Neuron (in vitro differentiated cells): ENCODE measurements around the gene SLC7A1.

Experiments used
- H2AFZ ChIP-seq: one replicate; pipeline ENCODE4 v1.6.1; 2013; ENCODE audit warnings: low read depth, mild to moderate bottlenecking, inconsistent platforms, low read length, moderate library complexity
- H3K27me3 ChIP-seq: one replicate; pipeline ENCODE4 v1.6.1; 2013; ENCODE audit warnings: low read length; ENCODE audit not compliant: insufficient read depth
- H3K36me3 ChIP-seq: one replicate; pipeline ENCODE4 v1.6.1; 2013; ENCODE audit warnings: low read length; ENCODE audit not compliant: insufficient read depth
- H3K4me1 ChIP-seq: one replicate; pipeline ENCODE4 v1.6.1; 2013; ENCODE audit warnings: low read length; ENCODE audit not compliant: insufficient read depth
- H3K4me3 ChIP-seq: 2 replicates; pipeline ENCODE4 v1.5.1; 2013; ENCODE audit warnings: mild to moderate bottlenecking, low read length, moderate library complexity
- H3K9me3 ChIP-seq: one replicate; pipeline ENCODE4 v1.6.1; 2013; ENCODE audit warnings: low read length

The SLC7A1 gene

DNA sequence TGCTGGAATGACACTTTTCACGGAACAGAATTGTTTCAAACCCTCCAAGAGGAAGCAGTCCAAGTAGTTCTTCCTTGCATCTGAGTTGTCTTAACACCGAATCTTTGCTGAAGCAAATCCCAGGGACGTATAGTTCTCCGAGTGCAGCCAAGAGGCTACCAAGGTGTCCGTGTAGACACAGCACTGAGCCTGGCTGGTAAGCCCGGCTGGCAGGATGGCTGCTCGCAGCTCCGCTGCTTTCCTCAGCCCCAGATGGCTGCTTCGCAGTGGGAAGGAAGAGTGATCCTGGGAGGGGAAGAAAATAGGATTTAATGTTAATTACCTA lies 105.0 kb downstream of the SLC7A1 start:
- H3K9me3 ChIP-seq, result no peaks in the 10 kb centered on the region
- H3K4me1 ChIP-seq, result no peaks in the 10 kb centered on the region
- H3K27me3 ChIP-seq, result no peaks in the 10 kb centered on the region
- H2AFZ ChIP-seq, result no peak overlapping the region
- no peaks in the 10 kb centered on the region for H3K36me3 ChIP-seq
- no peak overlapping the region for H3K4me3 ChIP-seq

- H3K4me1 ChIP-seq, result no peaks in the 10 kb centered on the region
- H3K9me3 ChIP-seq, result no peaks in the 10 kb centered on the region
- H2AFZ ChIP-seq, result no peak overlapping the region
- no peaks in the 10 kb centered on the region for H3K36me3 ChIP-seq
- no peak overlapping the region for H3K4me3 ChIP-seq
- H3K27me3 ChIP-seq, result no peaks in the 10 kb centered on the region
These were observed 105.6 kb downstream of the SLC7A1 start for GRCh38 chr13:29489650-29490560.

DNA sequence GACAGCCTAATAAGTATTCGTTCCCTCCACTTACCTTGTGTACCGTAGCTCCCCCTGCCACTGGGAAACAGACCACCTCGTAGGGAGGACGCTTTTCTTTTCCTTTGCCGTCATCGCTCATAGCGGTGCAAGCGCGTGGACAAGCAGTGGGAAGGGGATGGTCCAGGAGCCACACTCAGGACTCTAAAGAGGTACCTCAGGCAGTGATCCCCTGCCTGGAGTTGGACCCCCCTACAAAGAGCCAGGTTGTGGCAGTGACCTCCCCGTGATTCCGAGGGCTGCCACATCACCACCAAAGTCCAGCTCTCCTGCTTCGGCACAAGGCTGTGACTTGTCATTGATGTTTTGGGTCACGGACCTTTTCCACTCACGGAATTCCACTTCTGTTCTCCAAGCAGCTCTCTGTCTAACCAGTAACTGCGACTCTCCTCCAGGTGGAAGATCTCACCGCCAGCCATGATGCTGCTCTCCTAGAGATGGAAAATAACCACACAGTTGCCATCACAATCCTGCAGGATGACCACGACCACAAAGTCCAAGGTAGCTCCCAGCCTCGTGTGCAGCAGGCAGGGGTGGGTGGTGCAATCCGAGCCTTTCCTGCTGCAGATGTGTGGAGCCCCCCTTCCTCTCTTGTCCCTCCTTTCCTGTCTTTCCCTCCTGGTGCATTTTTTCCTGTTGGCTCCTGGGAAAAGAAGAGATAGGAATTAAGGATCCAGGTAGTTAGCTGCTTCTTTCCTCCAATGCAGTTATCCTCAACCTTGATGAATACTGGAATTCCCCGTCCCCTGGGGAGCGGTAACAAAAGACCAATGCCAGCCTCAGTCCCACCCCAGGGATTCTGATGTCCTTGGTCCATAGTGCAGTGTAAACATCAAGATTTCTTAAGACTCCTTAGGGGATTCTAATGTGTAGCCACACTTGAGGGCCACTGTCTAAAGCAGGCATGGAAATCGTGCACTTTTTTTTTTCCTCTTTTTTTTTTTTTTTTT lies 107.7 kb downstream of the SLC7A1 start:
- peaks cover 4% of the 10 kb centered on the region for H3K4me1 ChIP-seq
- no peak overlapping the region for H2AFZ ChIP-seq
- no peaks in the 10 kb centered on the region for H3K9me3 ChIP-seq
- no peak overlapping the region for H3K4me3 ChIP-seq
- no peaks in the 10 kb centered on the region for H3K27me3 ChIP-seq
- no peaks in the 10 kb centered on the region for H3K36me3 ChIP-seq

DNA sequence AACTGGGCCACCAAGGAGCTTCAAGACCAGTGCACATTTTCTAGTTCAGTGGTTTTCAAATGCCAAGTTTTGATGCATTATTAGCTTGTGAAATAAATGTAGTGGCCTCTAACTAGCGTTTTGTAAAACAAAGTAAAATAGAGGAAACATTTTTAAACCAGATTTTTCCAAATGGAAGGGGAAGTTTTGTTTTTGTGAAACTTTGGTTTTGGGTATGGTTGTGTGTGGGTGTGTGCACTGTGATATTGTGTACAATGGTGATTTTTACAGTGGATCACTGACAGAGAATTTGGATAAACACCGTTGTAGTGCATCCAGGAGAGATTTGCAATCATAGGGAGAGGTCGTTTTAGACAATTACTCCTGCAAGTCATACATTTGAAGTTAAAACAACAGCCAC lies 108.9 kb downstream of the SLC7A1 start:
- no peak overlapping the region for H2AFZ ChIP-seq
- H3K4me3 ChIP-seq, result no peak overlapping the region
- H3K4me1 ChIP-seq, result peaks cover 4% of the 10 kb centered on the region
- no peaks in the 10 kb centered on the region for H3K9me3 ChIP-seq
- H3K27me3 ChIP-seq, result no peaks in the 10 kb centered on the region
- H3K36me3 ChIP-seq, result no peaks in the 10 kb centered on the region

DNA sequence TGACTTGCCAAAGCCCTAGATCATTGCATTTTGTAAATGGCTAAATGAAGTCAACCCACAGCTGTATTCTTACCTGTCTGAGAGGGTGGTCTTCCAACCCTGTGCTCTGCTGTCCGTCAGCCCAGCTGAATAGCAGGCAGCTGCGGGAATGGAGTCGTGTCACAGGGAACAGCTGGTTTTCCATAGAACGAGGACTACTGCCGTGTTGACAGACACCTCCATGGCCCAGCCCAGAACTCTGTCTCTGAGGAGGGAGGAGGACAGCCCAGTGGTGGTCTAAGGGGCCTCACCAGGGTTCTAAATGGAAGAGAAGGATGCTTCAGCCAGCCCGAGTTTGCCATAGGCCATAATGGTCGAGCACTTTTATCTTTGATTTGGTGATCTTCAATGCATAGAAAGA lies 110.7 kb downstream of the SLC7A1 start:
- Histone ChIP-seq H3K4me3 (no peak overlapping the region), H3K4me1 (peaks cover 4% of the 10 kb centered on the region), H3K27me3 (no peaks in the 10 kb centered on the region), H2AFZ (no peak overlapping the region), H3K36me3 (no peaks in the 10 kb centered on the region), H3K9me3 (no peaks in the 10 kb centered on the region)

GRCh38 chr13:29484236-29484635 lies 111.3 kb downstream of the SLC7A1 start:
- H3K27me3 ChIP-seq, result no peaks in the 10 kb centered on the region
- peaks cover 4% of the 10 kb centered on the region for H3K4me1 ChIP-seq
- H2AFZ ChIP-seq, result no peak overlapping the region
- H3K9me3 ChIP-seq, result no peaks in the 10 kb centered on the region
- no peak overlapping the region for H3K4me3 ChIP-seq
- H3K36me3 ChIP-seq, result no peaks in the 10 kb centered on the region

- Histone ChIP-seq H3K27me3 (no peaks in the 10 kb centered on the region), H3K9me3 (no peaks in the 10 kb centered on the region), H3K4me3 (no peak overlapping the region), H2AFZ (no peak overlapping the region), H3K36me3 (no peaks in the 10 kb centered on the region), H3K4me1 (peaks cover 4% of the 10 kb centered on the region)
These were observed 111.9 kb downstream of the SLC7A1 start for GRCh38 chr13:29483623-29484022.

GRCh38 chr13:29483211-29483610 lies 112.3 kb downstream of the SLC7A1 start:
- no peak overlapping the region for H3K4me3 ChIP-seq
- no peaks in the 10 kb centered on the region for H3K27me3 ChIP-seq
- H3K9me3 ChIP-seq, result no peaks in the 10 kb centered on the region
- H2AFZ ChIP-seq, result no peak overlapping the region
- no peaks in the 10 kb centered on the region for H3K36me3 ChIP-seq
- H3K4me1 ChIP-seq, result peaks cover 4% of the 10 kb centered on the region

GRCh38 chr13:29482504-29482903 lies 113.0 kb downstream of the SLC7A1 start:
- no peaks in the 10 kb centered on the region for H3K36me3 ChIP-seq
- no peak overlapping the region for H3K4me3 ChIP-seq
- H3K9me3 ChIP-seq, result no peaks in the 10 kb centered on the region
- H2AFZ ChIP-seq, result no peak overlapping the region
- H3K4me1 ChIP-seq, result peaks cover 4% of the 10 kb centered on the region
- no peaks in the 10 kb centered on the region for H3K27me3 ChIP-seq

DNA sequence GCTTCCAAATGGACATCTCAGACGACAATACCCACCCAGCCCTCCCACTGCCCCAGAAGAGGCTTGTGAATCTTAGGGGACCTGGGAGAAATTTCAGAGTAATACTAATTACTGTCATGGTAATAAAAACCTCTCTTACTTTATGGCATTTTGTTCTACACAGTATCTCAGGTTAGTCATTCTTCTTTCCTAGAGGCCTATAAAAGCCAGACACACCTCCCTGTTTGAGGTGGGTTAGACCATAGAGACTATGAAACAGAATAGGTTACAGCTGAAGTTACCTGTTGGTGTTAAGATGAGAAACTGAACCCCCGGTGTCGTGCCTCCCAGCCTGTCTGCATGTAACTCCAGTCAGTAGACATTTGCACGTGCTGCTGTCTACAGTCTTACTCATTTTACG lies 113.9 kb downstream of the SLC7A1 start:
- H2AFZ ChIP-seq, result no peak overlapping the region
- no peaks in the 10 kb centered on the region for H3K9me3 ChIP-seq
- H3K27me3 ChIP-seq, result no peaks in the 10 kb centered on the region
- no peaks in the 10 kb centered on the region for H3K36me3 ChIP-seq
- no peak overlapping the region for H3K4me3 ChIP-seq
- H3K4me1 ChIP-seq, result peaks cover 4% of the 10 kb centered on the region

DNA sequence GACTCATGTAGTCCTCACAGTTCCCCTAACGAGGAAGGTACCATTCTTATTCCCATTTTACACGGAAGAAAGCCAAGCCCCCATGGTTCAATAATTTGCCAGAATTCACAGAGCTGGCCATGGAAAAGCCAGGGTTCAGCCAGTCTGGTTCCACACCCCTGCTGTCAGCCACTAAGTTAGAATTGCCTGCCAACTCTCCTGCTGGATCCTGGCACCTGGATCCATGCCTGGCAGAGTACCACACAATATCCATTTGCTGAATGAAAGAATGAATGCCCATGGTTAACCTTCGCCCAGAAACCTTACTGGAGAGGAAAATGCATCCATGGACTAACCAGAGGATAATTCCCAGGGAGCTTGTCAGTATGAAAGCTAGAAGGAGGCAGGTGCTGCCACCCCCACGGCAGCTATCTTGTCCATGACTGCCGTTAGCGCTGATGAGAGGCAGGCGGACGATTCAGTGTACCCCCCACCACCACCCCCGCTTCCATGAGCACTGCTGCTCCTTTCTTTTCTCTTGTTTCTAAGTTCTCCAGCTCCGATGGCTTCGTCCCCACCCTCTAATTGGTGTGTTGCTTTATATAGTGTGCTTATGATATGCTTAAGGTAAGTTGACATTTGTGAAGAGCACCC lies 114.5 kb downstream of the SLC7A1 start:
- H3K27me3 ChIP-seq, result no peaks in the 10 kb centered on the region

DNA sequence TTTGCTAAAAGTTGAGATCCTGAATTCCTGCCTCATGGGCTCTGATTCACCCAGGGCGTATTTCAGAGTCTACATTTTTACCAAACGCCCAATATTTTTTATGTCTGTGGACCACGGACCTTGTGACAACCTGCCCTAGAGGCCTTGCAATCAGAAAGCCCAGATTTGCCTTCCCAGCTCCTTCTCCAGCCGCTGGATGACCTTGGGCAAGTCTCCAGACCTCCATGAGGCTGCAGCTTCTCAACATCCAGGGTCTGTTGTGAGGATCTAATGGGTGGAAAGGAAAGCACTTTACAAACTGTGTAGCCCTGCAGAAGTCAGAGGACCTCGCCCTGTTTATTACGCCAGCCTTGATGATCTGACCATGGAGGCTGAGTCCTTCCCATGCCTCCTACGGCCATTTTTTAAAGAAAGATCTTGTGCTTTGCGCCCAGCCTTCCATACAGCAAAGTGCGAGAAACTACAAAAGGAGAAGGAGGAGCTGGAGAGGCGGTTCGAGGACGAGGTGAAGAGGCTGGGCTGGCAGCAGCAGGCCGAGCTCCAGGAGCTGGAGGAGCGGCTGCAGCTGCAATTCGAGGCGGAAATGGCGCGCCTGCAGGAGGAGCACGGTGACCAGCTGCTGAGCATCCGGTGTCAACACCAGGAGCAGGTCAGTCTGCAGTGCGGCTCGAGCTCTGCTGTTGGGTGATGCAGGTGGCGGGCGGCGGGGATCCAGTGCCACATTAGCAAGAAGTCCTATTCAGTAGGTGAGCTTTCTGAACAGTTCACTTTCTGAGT lies 115.6 kb downstream of the SLC7A1 start:
- H3K4me1 ChIP-seq, result peaks cover 4% of the 10 kb centered on the region
- no peaks in the 10 kb centered on the region for H3K27me3 ChIP-seq
- no peaks in the 10 kb centered on the region for H3K36me3 ChIP-seq
- no peak overlapping the region for H2AFZ ChIP-seq
- no peaks in the 10 kb centered on the region for H3K9me3 ChIP-seq
- H3K4me3 ChIP-seq, result no peak overlapping the region

More for the DNA sequence above, 114.5 kb downstream of the SLC7A1 start:
- Histone ChIP-seq H3K4me3 (no peak overlapping the region), H3K36me3 (no peaks in the 10 kb centered on the region), H3K4me1 (peaks cover 4% of the 10 kb centered on the region), H3K9me3 (no peaks in the 10 kb centered on the region), H2AFZ (no peak overlapping the region)
